CD4-positive, alpha-beta T cell (primary cell): ENCODE data around the gene ZNF714. TPM values are rescaled to one million over a fixed set of nuclear protein-coding genes. Genes with fewer than 3 reads are reported as not detected.

Source experiments
- ATAC-seq: fragments of 200-7000 bp; cut with Tn5 transposase; one replicate; pipeline ENCODE4 v1.10.0; 2022; ENCODE audit warnings: mild to moderate bottlenecking; ENCODE audit not compliant: poor library complexity
- CTCF ChIA-PET: fragments of 350-600 bp; sonication (Branson Sonifier 250); formaldehyde crosslinking; loops from one replicate; lab custom pipeline; 2021; ENCODE audit warnings: antibody characterized with exemption, inconsistent platforms; lab: Charles Lee
- POLR2A ChIA-PET: fragments of 350-600 bp; sonication (Branson Sonifier 250); formaldehyde crosslinking; loops from one replicate; lab custom pipeline; 2021; ENCODE audit warnings: antibody characterized with exemption, inconsistent platforms; lab: Charles Lee
- DNase-seq, 14 experiments: peaks; one replicate each; pipeline ENCODE4 v3.0.0-alpha.2; 2013 to 2020; ENCODE audit warnings: mixed read lengths in 2 of 14
- H3K27ac ChIP-seq, 2 donors: one replicate each; pipeline versions ENCODE4 v1.5.1 to v1.7.0; 2013; ENCODE audit warnings: low read length in 2 of 2, low read depth in 1 of 2, mild to moderate bottlenecking in 1 of 2
- H3K27me3 ChIP-seq, 2 experiments: 1 replicate in 1 of 2; 2 replicates in 1 of 2; pipeline versions ENCODE4 v1.6.1 to v1.7.0; 2013; ENCODE audit warnings: low read length in 2 of 2, control low read depth in 1 of 2, mild to moderate bottlenecking in 1 of 2, moderate library complexity in 1 of 2; ENCODE audit not compliant: insufficient read depth in 2 of 2, control insufficient read depth in 1 of 2
- H3K36me3 ChIP-seq: one replicate; pipeline ENCODE4 v1.6.1; 2013; ENCODE audit warnings: low read length, control low read depth; ENCODE audit not compliant: insufficient read depth
- H3K4me1 ChIP-seq: one replicate; pipeline ENCODE4 v1.6.1; 2013; ENCODE audit warnings: low read length, control low read depth; ENCODE audit not compliant: insufficient read depth
- H3K4me3 ChIP-seq: one replicate; pipeline ENCODE4 v1.5.1; 2013; ENCODE audit warnings: mild to moderate bottlenecking, low read length, moderate library complexity
- H3K9me3 ChIP-seq, 2 experiments: 1 replicate in 1 of 2; 2 replicates in 1 of 2; pipeline versions ENCODE4 v1.6.1 to v1.7.0; 2013; ENCODE audit warnings: low read length in 2 of 2, mild to moderate bottlenecking in 2 of 2, control low read depth in 1 of 2, moderate library complexity in 1 of 2; ENCODE audit not compliant: control insufficient read depth in 1 of 2, insufficient read depth in 1 of 2
- H3K27ac Mint-ChIP-seq: one replicate; pipeline ENCODE4 v1.8.0; 2020; ENCODE audit warnings: mixed read lengths
- H3K27me3 Mint-ChIP-seq: one replicate; pipeline ENCODE4 v1.8.0; 2021; ENCODE audit warnings: mixed read lengths
- H3K36me3 Mint-ChIP-seq: one replicate; pipeline ENCODE4 v1.8.0; 2021; ENCODE audit warnings: low read depth, mixed read lengths
- H3K4me1 Mint-ChIP-seq: one replicate; pipeline ENCODE4 v1.8.0; 2021; ENCODE audit warnings: low read depth, mixed read lengths
- H3K4me3 Mint-ChIP-seq: one replicate; pipeline ENCODE4 v1.8.0; 2020; ENCODE audit warnings: mild to moderate bottlenecking, mixed read lengths
- H3K9me3 Mint-ChIP-seq: one replicate; pipeline ENCODE4 v1.8.0; 2020; ENCODE audit warnings: mixed read lengths
- intact Hi-C, 2 experiments: fragments of 100-400 bp; cut with DNase I in 1 of 2; cut with micrococcal nuclease in 1 of 2; formaldehyde crosslinking; loops; one replicate each; pipeline versions ENCODE4 v1.15.1 to v1.9.0; 2023 to 2025; cut with DNase I, micrococcal nuclease
- total RNA-seq, 174 experiments: library from RNA in 2 of 174; stranded (reverse) in 2 of 174; gene quantifications; one replicate each; pipeline ENCODE4 v1.2.3 and lab custom pipeline; 2021 to 2026
- TF ChIP-seq, protein P1 (sequence below): fragments of 200-600 bp; IDR thresholded peaks from one replicate; pipeline ENCODE4 v1.8.0; 2022; ENCODE audit warnings: antibody characterized with exemption, mild to moderate bottlenecking

Gene ZNF714
- total RNA-seq, 2 experiments from 2014 or later, result 8.0 to 10.0 TPM

- H3K27me3 ChIP-seq, result no peaks in the 10 kb centered on the region
- Mint-ChIP-seq H3K27ac (no peak overlapping the region), H3K27me3 (no peaks in the 10 kb centered on the region), H3K9me3 (peaks cover 15% of the 10 kb centered on the region), H3K4me3 (no peak overlapping the region), H3K4me1 (peaks cover 7% of the 10 kb centered on the region), H3K36me3 (peaks cover 83% of the 10 kb centered on the region)
- peaks cover 0 to 15% of the 10 kb centered on the region in 2 experiments for H3K9me3 ChIP-seq
- POLR2A ChIA-PET, result no interaction called here
- ATAC-seq, result no peak
- TF ChIP-seq, protein P1, sequence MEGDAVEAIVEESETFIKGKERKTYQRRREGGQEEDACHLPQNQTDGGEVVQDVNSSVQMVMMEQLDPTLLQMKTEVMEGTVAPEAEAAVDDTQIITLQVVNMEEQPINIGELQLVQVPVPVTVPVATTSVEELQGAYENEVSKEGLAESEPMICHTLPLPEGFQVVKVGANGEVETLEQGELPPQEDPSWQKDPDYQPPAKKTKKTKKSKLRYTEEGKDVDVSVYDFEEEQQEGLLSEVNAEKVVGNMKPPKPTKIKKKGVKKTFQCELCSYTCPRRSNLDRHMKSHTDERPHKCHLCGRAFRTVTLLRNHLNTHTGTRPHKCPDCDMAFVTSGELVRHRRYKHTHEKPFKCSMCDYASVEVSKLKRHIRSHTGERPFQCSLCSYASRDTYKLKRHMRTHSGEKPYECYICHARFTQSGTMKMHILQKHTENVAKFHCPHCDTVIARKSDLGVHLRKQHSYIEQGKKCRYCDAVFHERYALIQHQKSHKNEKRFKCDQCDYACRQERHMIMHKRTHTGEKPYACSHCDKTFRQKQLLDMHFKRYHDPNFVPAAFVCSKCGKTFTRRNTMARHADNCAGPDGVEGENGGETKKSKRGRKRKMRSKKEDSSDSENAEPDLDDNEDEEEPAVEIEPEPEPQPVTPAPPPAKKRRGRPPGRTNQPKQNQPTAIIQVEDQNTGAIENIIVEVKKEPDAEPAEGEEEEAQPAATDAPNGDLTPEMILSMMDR, result no peak
- H3K27ac ChIP-seq, result no peak overlapping the region
- DNase-seq, result no peak
- H3K4me3 ChIP-seq, result no peak overlapping the region
- no peaks in the 10 kb centered on the region for H3K4me1 ChIP-seq
- intact Hi-C loops, result no loop called here
- peaks cover 3% of the 10 kb centered on the region for H3K36me3 ChIP-seq
- CTCF ChIA-PET, result no interaction called here
Measured at GRCh38 chr19:21109116-21109515, 27.1 kb downstream of the ZNF714 start.

- intact Hi-C loops, result no loop called here
- Mint-ChIP-seq H3K4me3 (no peak overlapping the region), H3K36me3 (peaks cover 84% of the 10 kb centered on the region), H3K9me3 (peaks cover 21% of the 10 kb centered on the region), H3K27ac (no peak overlapping the region), H3K27me3 (no peaks in the 10 kb centered on the region), H3K4me1 (peaks cover 7% of the 10 kb centered on the region)
- CTCF ChIA-PET, result no interaction called here
- POLR2A ChIA-PET, result interaction anchor here (0.6 kb wide), 1 partner anchor 585 kb away, joined by 3 read pairs; no protein-coding TSS in a partner anchor
- ATAC-seq (no peak), DNase-seq (no peak)
- TF ChIP-seq, protein P1, result no peak
- Histone ChIP-seq H3K9me3 (peaks cover 8 to 17% of the 10 kb centered on the region in 2 experiments), H3K36me3 (peaks cover 3% of the 10 kb centered on the region), H3K4me1 (no peaks in the 10 kb centered on the region), H3K4me3 (no peak overlapping the region), H3K27me3 (no peaks in the 10 kb centered on the region), H3K27ac (no peak overlapping the region)
Measured at GRCh38 chr19:21110183-21110582, 28.2 kb downstream of the ZNF714 start.

- no peak for ATAC-seq
- no peak overlapping the region for H3K27ac Mint-ChIP-seq
- ChIA-PET POLR2A (no interaction called here), CTCF (no interaction called here)
- H3K4me1 ChIP-seq, result no peaks in the 10 kb centered on the region
- peaks cover 15% of the 10 kb centered on the region for H3K36me3 ChIP-seq
- H3K9me3 ChIP-seq, result peaks cover 11 to 16% of the 10 kb centered on the region in 2 experiments
- no peaks in the 10 kb centered on the region for H3K27me3 Mint-ChIP-seq
- intact Hi-C loops, result no loop called here
- peaks cover 31% of the 10 kb centered on the region for H3K9me3 Mint-ChIP-seq
- H3K27ac ChIP-seq, result no peak overlapping the region
- H3K4me3 Mint-ChIP-seq, result no peak overlapping the region
- H3K4me3 ChIP-seq, result no peak overlapping the region
- H3K27me3 ChIP-seq, result no peaks in the 10 kb centered on the region
- TF ChIP-seq, protein P1, result no peak
- peaks cover 86% of the 10 kb centered on the region for H3K36me3 Mint-ChIP-seq
- no peak for DNase-seq
- H3K4me1 Mint-ChIP-seq, result peaks cover 7% of the 10 kb centered on the region
Measured at GRCh38 chr19:21115430-21115829, 33.4 kb downstream of the ZNF714 start.
